ENCODE data around the gene TCEA2. TPM values are rescaled to one million over a fixed set of nuclear protein-coding genes. Genes with fewer than 3 reads are reported as not detected.
A peak's percentile ranks its signal among the peaks of the same experiment; 100 is the strongest.

The TCEA2 gene
- polyA plus RNA-seq, 1 donor from 2014 or later: 87.7 TPM

DNA sequence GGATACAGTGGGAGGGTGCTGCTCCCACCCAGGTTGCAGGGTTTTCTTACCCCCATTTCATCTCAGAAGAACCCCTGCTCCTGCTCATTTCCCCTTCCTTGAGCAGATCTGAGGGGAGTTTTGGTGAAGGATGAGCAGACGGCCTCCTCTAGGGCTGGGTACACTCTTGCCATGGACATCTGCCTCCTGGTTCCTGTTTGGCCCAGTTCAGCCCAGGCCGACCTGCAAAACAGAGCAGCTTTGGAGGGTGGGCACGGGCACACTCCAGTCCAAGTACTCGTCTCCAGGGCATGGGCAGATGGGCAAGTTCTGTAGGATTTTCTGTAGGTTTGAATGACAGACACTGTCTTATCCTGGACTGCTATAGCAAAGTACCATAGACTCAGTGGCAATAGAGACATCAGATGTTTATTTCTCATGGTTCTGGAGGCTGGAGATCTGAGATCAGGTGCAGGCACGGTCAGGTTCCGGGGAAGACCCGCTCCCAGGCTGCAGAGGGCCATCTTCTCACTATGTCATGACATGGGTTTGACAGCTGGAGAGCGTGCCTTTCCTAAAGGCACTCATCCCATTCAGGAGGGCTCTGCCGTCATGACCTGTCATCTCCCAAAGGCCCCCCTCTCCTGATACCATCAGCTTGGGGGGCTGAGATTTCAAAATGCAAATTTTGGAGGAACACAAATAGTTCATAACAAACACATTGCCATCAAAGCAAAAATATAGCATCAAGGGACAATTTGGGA, 38.1 kb downstream of the TCEA2 start:
- Histone ChIP-seq H3K4me2 (ENCODE audit: low read length) (no peak overlapping the region), H3K4me3 (ENCODE audit: low read length) (no peak overlapping the region)
- TF ChIP-seq SMC3 (conservative IDR thresholded peaks at IDR 0.05; ENCODE audit: poor library complexity) (no peak), TAF1 (IDR thresholded peaks at IDR 0.05; ENCODE audit: low read depth) (no peak), POLR2AphosphoS5 (IDR thresholded peaks at IDR 0.05) (no peak), RAD21 (conservative IDR thresholded peaks at IDR 0.05) (no peak), EZH2 (IDR thresholded peaks at IDR 0.05; ENCODE audit: borderline replicate concordance, insufficient read depth, low read length, poor library complexity, severe bottlenecking) (no peak)
- TF ChIP-seq, protein P1, sequence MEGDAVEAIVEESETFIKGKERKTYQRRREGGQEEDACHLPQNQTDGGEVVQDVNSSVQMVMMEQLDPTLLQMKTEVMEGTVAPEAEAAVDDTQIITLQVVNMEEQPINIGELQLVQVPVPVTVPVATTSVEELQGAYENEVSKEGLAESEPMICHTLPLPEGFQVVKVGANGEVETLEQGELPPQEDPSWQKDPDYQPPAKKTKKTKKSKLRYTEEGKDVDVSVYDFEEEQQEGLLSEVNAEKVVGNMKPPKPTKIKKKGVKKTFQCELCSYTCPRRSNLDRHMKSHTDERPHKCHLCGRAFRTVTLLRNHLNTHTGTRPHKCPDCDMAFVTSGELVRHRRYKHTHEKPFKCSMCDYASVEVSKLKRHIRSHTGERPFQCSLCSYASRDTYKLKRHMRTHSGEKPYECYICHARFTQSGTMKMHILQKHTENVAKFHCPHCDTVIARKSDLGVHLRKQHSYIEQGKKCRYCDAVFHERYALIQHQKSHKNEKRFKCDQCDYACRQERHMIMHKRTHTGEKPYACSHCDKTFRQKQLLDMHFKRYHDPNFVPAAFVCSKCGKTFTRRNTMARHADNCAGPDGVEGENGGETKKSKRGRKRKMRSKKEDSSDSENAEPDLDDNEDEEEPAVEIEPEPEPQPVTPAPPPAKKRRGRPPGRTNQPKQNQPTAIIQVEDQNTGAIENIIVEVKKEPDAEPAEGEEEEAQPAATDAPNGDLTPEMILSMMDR (IDR thresholded peaks at IDR 0.05; ENCODE audit: poor library complexity, severe bottlenecking): no peak
- TF ChIP-seq, protein P2, sequence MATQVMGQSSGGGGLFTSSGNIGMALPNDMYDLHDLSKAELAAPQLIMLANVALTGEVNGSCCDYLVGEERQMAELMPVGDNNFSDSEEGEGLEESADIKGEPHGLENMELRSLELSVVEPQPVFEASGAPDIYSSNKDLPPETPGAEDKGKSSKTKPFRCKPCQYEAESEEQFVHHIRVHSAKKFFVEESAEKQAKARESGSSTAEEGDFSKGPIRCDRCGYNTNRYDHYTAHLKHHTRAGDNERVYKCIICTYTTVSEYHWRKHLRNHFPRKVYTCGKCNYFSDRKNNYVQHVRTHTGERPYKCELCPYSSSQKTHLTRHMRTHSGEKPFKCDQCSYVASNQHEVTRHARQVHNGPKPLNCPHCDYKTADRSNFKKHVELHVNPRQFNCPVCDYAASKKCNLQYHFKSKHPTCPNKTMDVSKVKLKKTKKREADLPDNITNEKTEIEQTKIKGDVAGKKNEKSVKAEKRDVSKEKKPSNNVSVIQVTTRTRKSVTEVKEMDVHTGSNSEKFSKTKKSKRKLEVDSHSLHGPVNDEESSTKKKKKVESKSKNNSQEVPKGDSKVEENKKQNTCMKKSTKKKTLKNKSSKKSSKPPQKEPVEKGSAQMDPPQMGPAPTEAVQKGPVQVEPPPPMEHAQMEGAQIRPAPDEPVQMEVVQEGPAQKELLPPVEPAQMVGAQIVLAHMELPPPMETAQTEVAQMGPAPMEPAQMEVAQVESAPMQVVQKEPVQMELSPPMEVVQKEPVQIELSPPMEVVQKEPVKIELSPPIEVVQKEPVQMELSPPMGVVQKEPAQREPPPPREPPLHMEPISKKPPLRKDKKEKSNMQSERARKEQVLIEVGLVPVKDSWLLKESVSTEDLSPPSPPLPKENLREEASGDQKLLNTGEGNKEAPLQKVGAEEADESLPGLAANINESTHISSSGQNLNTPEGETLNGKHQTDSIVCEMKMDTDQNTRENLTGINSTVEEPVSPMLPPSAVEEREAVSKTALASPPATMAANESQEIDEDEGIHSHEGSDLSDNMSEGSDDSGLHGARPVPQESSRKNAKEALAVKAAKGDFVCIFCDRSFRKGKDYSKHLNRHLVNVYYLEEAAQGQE (IDR thresholded peaks at IDR 0.05; ENCODE audit: borderline replicate concordance): no peak

DNA sequence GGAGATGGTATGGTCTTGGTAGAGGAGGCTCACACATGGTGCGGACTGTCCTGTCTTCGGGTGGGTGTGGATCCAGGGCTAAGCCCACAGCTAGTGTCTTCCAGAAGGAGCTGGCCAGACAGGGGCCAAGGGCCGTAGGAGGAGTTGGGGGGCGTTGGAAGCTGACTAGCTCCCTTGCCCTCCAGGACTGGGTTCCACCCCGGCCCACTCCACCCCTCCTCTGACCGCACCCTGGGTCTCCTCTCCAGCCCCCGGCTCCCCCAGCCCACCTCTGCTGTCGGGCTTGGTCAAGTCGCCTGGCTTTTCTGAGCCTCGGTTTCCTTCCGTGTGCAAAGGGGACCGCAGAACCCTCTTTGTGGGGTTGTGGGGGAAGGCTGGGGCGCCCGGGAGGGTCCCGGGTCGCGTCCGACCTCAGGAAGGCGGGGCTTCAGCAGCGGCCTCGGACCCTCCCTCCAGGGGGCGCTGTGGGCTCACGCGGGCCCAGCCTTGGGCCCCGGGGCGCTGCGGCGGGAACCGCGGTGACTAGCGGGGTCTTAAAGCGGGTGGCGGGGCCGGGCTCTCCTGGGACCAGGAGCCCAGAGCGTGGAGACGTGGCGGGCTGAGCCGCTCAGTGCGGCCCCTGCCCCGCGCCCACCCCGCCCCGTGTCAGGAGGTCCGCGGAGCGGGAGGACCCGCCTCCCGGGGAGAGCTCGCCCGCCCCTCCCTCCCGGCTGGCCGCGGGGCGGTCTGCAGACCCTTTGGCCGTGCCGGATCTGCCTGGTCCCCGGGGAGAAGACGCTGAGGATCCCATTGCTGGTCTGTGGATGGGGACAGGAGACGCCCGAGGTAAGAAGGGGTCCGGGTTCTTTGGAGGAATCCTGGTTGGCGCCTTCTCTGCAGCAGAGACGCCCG, 39.0 kb downstream of the TCEA2 start:
- H3K27ac ChIP-seq (ENCODE audit: low read length): peak overlapping the region; percentile 28
- no peaks in the 10 kb centered on the region for H3F3A ChIP-seq (ENCODE audit: insufficient read depth, low read length, poor library complexity, severe bottlenecking)
- peak overlapping the region; percentile 59 for H3K4me3 ChIP-seq (ENCODE audit: low read length)
- no peaks in the 10 kb centered on the region for H3K9me3 ChIP-seq (ENCODE audit: low read length)
- TF ChIP-seq MXI1 (conservative IDR thresholded peaks at IDR 0.05; ENCODE audit: poor library complexity, severe bottlenecking): no peak
- TF ChIP-seq, protein P1 (IDR thresholded peaks at IDR 0.05; ENCODE audit: poor library complexity, severe bottlenecking): peak; percentile 62
- TF ChIP-seq RAD21 (conservative IDR thresholded peaks at IDR 0.05): peak; percentile 39
- no peaks in the 10 kb centered on the region for H3K27me3 ChIP-seq (ENCODE audit: insufficient read depth, low read depth, low read length)
- H4K20me1 ChIP-seq (ENCODE audit: insufficient read depth): no peaks in the 10 kb centered on the region
- peak overlapping the region; percentile 49 for H3K9ac ChIP-seq (ENCODE audit: low read length)
- no peaks in the 10 kb centered on the region for H3K9me2 ChIP-seq (ENCODE audit: insufficient read depth, low read length)
- no peak overlapping the region for H3K4me2 ChIP-seq (ENCODE audit: low read length)
- H2AFZ ChIP-seq (ENCODE audit: low read depth, low read length): no peak overlapping the region
- no peaks in the 10 kb centered on the region for H3K36me3 ChIP-seq (ENCODE audit: insufficient read depth, low read length)
- H3K79me2 ChIP-seq (replicated peaks; ENCODE audit: insufficient read depth, low read length): no peaks in the 10 kb centered on the region

More for the DNA sequence above, 38.1 kb downstream of the TCEA2 start:
- H3K27ac ChIP-seq (ENCODE audit: low read length): no peak overlapping the region
- no peak overlapping the region for H2AFZ ChIP-seq (ENCODE audit: low read depth, low read length)
- no peaks in the 10 kb centered on the region for H3K9me3 ChIP-seq (ENCODE audit: low read length)
- H4K20me1 ChIP-seq (ENCODE audit: insufficient read depth): no peaks in the 10 kb centered on the region
- H3K9ac ChIP-seq (ENCODE audit: low read length): no peak overlapping the region
- H3K27me3 ChIP-seq (ENCODE audit: insufficient read depth, low read depth, low read length): no peaks in the 10 kb centered on the region
- H3K36me3 ChIP-seq (ENCODE audit: insufficient read depth, low read length): no peaks in the 10 kb centered on the region
- no peaks in the 10 kb centered on the region for H3F3A ChIP-seq (ENCODE audit: insufficient read depth, low read length, poor library complexity, severe bottlenecking)
- H3K79me2 ChIP-seq (replicated peaks; ENCODE audit: insufficient read depth, low read length): no peaks in the 10 kb centered on the region
- H3K9me2 ChIP-seq (ENCODE audit: insufficient read depth, low read length): no peaks in the 10 kb centered on the region
